Umbilical cord (tissue), 2 donors: ENCODE measurements around the gene NKPD1. TPM values are rescaled to one million over a fixed set of nuclear protein-coding genes. Genes with fewer than 3 reads are reported as not detected.

Experiments used
- DNase-seq: peaks from one replicate; pipeline ENCODE4 v3.0.0-alpha.2; 2015; ENCODE audit warnings: low spot score
- total RNA-seq: library from RNA; depleted of rRNA; stranded (reverse); fragments of >200 nt; gene quantifications from one replicate; pipeline ENCODE4 v1.2.3, GENCODE V29; 2014; ENCODE audit warnings: low replicate concordance; ENCODE audit not compliant: insufficient read depth

The NKPD1 gene
- total RNA-seq, 1 donor from 2014 or later: 0.48 TPM

- no peak for DNase-seq
Observed at GRCh38 chr19:45172611-45173208, 11.9 kb upstream of the NKPD1 start.

DNA sequence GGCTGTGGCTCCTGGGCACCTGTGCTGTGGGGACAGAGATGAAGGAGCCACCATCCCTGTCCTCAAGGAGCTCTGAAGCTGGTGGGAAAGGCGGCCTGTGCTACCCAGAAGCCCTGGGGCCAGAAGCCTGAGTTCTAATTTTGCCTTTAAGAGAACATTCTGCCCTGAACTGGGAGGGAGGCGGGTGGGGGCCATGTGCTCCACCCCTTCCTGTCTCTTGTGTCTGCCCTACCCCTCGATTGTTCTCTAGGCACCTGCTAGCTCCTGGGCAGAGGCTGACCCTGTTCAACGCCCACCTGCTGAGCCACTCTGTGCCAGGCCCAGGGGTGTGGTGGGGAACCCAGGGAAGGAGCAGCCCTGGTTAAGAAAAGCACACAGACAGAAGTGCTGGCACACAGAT is 11.4 kb upstream of the NKPD1 start:
- no peak for DNase-seq

- no peak for DNase-seq
Observed at GRCh38 chr19:45171211-45171623, 10.4 kb upstream of the NKPD1 start.

GRCh38 chr19:45170146-45171106 is 9.6 kb upstream of the NKPD1 start:
- no peak for DNase-seq

GRCh38 chr19:45169602-45170001 is 8.8 kb upstream of the NKPD1 start:
- no peak for DNase-seq

DNA sequence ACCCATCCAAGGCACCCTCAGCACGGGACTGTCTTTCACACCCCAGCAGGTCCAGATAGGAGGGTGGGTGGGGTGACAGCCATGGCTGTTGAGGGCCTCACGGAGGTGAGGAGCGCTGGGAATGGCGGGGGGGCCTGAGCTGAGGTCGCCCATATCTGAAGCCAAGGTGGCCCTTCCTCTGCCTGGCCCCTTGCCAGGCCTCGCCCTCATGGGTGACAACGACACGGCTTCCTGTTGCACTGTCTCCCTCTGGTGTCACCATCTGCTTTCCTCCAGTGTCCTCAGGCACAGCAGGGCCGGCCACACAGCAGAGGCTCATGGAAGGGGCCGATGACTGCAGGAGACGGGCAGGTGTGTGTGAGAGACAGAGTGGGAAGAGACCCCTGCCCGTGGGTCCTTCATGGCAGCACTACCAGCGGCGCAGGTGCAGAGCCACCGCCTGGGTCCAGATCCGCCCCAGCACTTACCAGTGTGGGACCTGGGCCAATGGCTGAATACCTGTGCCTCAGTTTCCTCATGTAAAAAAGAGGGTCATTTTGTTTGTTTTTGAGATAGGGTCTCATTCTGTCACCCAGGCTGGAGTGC is 8.1 kb upstream of the NKPD1 start:
- DNase-seq: no peak

- no peak for DNase-seq
Observed at GRCh38 chr19:45166723-45167252, 6.0 kb upstream of the NKPD1 start.

GRCh38 chr19:45164577-45165335 is 4.0 kb upstream of the NKPD1 start:
- DNase-seq: peak; percentile 93

- no peak for DNase-seq
Observed at GRCh38 chr19:45163751-45164460, 3.1 kb upstream of the NKPD1 start.

DNA sequence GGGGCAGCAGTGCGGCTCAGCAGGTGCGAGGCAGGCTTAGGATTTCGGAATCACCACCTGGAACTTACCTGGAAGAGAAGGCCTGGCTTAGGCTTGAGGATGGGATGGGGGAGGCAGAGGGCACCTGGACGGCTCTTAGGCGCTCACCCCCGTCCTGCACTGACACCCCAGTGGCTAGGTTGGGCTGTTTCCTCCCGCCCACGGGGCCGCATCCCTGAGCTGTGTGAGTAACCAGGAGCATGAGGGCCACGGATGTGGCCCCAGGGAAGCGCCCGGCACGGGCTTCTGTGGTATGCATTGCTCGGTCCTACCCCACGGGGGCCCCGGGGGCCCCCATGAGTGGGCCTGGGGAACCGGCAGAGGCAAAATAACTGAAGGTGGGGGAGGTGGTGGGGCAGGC is 2.4 kb upstream of the NKPD1 start:
- DNase-seq: no peak

DNA sequence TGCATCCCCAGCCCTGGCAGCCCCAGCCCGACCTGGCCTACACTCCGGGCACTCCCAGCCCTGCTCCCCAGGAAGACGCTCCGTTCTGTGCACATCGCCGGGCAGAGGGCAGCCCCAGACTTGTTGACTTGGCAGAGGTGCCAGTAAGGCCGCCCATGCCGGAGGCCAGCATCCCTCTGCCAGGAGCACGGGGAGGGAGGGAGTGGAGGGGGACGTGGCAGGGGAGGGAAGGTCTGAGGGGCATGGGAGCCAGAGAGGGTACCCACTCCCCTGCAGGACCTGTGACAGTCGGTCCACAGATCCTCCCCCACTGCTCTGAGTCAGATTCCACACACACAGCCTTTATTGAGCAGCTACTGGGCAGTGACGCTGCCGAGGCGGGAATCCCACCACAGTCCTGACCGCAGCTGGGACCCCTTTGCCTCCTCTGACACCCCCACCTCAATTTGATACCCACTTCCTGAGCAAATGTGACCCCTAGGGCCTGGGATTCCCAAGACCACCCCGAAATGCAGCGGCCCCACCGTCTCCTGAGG is 1.9 kb upstream of the NKPD1 start:
- no peak for DNase-seq

GRCh38 chr19:45161738-45162607 is 1.2 kb upstream of the NKPD1 start:
- no peak for DNase-seq

- DNase-seq: no peak
Observed at GRCh38 chr19:45159971-45160324, 834 bp downstream of the NKPD1 start.

GRCh38 chr19:45159210-45159970 is 1.4 kb downstream of the NKPD1 start:
- no peak for DNase-seq

DNA sequence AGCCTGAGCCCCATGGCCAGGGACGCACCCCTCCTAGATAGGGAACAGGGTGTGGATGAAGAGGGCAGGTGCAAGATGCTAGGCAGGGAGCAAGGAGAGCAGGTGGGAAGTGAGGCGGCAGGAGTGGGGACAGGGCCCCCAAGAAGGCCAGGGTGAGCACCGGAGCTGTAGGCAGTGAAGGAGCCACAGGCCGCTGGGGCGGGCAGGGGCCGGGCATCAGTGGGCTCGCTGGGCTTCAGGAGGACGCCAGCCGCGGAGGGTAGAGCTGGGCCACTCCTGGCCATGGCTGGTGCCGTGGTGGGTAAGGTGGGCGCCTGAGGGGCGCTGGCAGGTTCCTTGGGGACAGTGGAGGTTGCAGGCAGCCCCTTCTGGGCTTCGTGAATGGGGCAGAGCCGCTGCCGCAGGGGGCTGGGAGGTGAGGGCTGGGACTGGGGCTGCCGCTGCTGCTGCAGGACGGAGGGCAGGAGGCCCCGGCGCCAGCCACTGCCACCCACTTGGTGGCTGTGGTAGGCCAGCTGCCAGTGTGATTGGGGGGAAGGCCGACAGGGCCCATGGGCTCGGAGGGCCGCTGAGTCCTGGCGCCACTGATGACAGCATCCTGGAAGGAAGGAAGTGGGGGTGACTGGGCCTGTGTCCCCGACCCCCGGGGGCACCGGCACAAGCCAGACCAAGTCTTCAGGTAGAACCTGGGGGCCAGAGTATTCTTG is 2.1 kb downstream of the NKPD1 start:
- DNase-seq: no peak

GRCh38 chr19:45156751-45157150 is 4.0 kb downstream of the NKPD1 start:
- no peak for DNase-seq

GRCh38 chr19:45156011-45156630 is 4.7 kb downstream of the NKPD1 start:
- no peak for DNase-seq
